HEK293 (cell line): Measurements from ENCODE around the gene FNDC5.

ENCODE experiments used
- CTCF ChIP-seq: fragments of 450-650 bp; formaldehyde crosslinking; IDR thresholded peaks from 2 replicates; pipeline ENCODE4 v1.5.1; 2016; ENCODE audit warnings: missing biosample characterization, missing genetic modification characterization
- HOXC10 ChIP-seq: sonication (generic); formaldehyde crosslinking; IDR thresholded peaks from 2 replicates; pipeline ENCODE4 v1.8.1; 2023; ENCODE audit warnings: mild to moderate bottlenecking, missing genetic modification reagents
- IKZF3 ChIP-seq: fragments of 450-650 bp; IDR thresholded peaks from 2 replicates; pipeline ENCODE4 v1.5.0; 2018; ENCODE audit warnings: missing biosample characterization, mild to moderate bottlenecking, missing genetic modification characterization, moderate library complexity
- SCRT1 ChIP-seq: fragments of 450-650 bp; formaldehyde crosslinking; IDR thresholded peaks from 2 replicates; pipeline ENCODE4 v1.5.1; 2016; ENCODE audit warnings: missing biosample characterization, missing genetic modification characterization, borderline replicate concordance
- YY1 ChIP-seq: fragments of 450-650 bp; formaldehyde crosslinking; IDR thresholded peaks from 2 replicates; pipeline ENCODE4 v1.5.1; 2018; ENCODE audit warnings: missing biosample characterization, missing genetic modification characterization
- ZNF138 ChIP-seq: fragments of 450-650 bp; formaldehyde crosslinking; IDR thresholded peaks from 2 replicates; pipeline ENCODE4 v1.5.1; 2016; ENCODE audit warnings: missing biosample characterization, missing genetic modification characterization, borderline replicate concordance
- ZNF2 ChIP-seq: fragments of 450-650 bp; formaldehyde crosslinking; IDR thresholded peaks from 2 replicates; pipeline ENCODE4 v1.5.1; 2016; ENCODE audit warnings: missing biosample characterization, missing genetic modification characterization
- ZNF23 ChIP-seq: fragments of 450-650 bp; formaldehyde crosslinking; IDR thresholded peaks from 2 replicates; pipeline ENCODE4 v1.5.1; 2016; ENCODE audit warnings: missing biosample characterization, missing genetic modification characterization, borderline replicate concordance
- ZNF274 ChIP-seq, 2 experiments: fragments of 200-500 bp in 1 of 2; fragments of 450-650 bp in 1 of 2; sonication (Bioruptor generic) in 1 of 2; formaldehyde crosslinking in 1 of 2; IDR thresholded peaks; 2 replicates each; pipeline versions ENCODE4 v1.5.1 to v1.6.1; 2014 to 2016; ENCODE audit warnings: borderline replicate concordance in 1 of 2, inconsistent platforms in 1 of 2, low read length in 1 of 2, missing biosample characterization in 1 of 2, missing genetic modification characterization in 1 of 2
- ZNF639 ChIP-seq: fragments of 450-650 bp; formaldehyde crosslinking; IDR thresholded peaks from 2 replicates; pipeline ENCODE4 v1.5.1; 2016; ENCODE audit warnings: missing biosample characterization, missing genetic modification characterization
- ZNF645 ChIP-seq: fragments of 450-650 bp; formaldehyde crosslinking; IDR thresholded peaks from 2 replicates; pipeline ENCODE4; 2016; ENCODE audit warnings: missing biosample characterization, missing genetic modification characterization
- ZSCAN30 ChIP-seq: fragments of 450-650 bp; IDR thresholded peaks from 2 replicates; pipeline ENCODE4 v1.5.1; 2018; ENCODE audit warnings: missing biosample characterization, mild to moderate bottlenecking, missing genetic modification characterization, moderate library complexity

- TF ChIP-seq ZNF274 (IDR thresholded peaks at IDR 0.05; ENCODE audit: low read length), result no peak
- TF ChIP-seq ZNF274 (tag by site-specific recombination; IDR thresholded peaks at IDR 0.05; ENCODE audit: borderline replicate concordance), result no peak
- TF ChIP-seq CTCF (tag by site-specific recombination), result no peak
- TF ChIP-seq ZSCAN30, result no peak
- no peak for TF ChIP-seq ZNF2 (tag by site-specific recombination)
- no peak for TF ChIP-seq ZNF645
- TF ChIP-seq IKZF3 (tag by site-specific recombination), result no peak
- no peak for TF ChIP-seq ZNF639
- no peak for TF ChIP-seq SCRT1 (tag by site-specific recombination)
- no peak for TF ChIP-seq ZNF23 (tag by site-specific recombination)
- TF ChIP-seq ZNF138 (tag by site-specific recombination), result no peak
- TF ChIP-seq YY1 (tag by site-specific recombination), result no peak
- no peak for TF ChIP-seq HOXC10
Measured at GRCh38 chr1:32906654-32907053, 35.9 kb upstream of the FNDC5 start.
